Keratinocyte (primary cell): ENCODE results near the gene GPX3. TPM values are rescaled to one million over a fixed set of nuclear protein-coding genes. Genes with fewer than 3 reads are reported as not detected.

ENCODE experiments used
- DNase-seq: peaks from one replicate; pipeline ENCODE4 v3.0.0-alpha.2; 2011; ENCODE audit warnings: low read depth, missing footprints, low spot score
- FAIRE-seq: peaks from 2 replicates; lab custom pipeline; 2011; peaks lifted over from hg19 to GRCh38; lab: Jason Lieb, UNC
- H2AFZ ChIP-seq: 2 replicates; pipeline ENCODE4 v1.6.0; 2012; ENCODE audit warnings: low read length, control low read depth, inconsistent platforms; ENCODE audit not compliant: control insufficient read depth
- H3K27ac ChIP-seq: 2 replicates; pipeline ENCODE4 v1.5.1; 2011; ENCODE audit warnings: low read length; ENCODE audit not compliant: control insufficient read depth, insufficient read depth
- H3K27me3 ChIP-seq: 3 replicates; pipeline ENCODE4 v1.6.0; 2011; ENCODE audit warnings: low read length; ENCODE audit not compliant: control insufficient read depth, insufficient read depth; ENCODE audit errors: extremely low read depth
- H3K36me3 ChIP-seq, 2 experiments: 2 replicates in 1 of 2; 3 replicates in 1 of 2; pipeline ENCODE4 v1.5.1; 2011; ENCODE audit warnings: low read length in 2 of 2, mild to moderate bottlenecking in 1 of 2; ENCODE audit not compliant: control insufficient read depth in 2 of 2, insufficient read depth in 2 of 2; ENCODE audit errors: extremely low read depth in 1 of 2
- H3K4me1 ChIP-seq: 3 replicates; pipeline ENCODE4 v1.5.1; 2011; ENCODE audit warnings: low read length; ENCODE audit not compliant: control insufficient read depth, insufficient read depth; ENCODE audit errors: extremely low read depth
- H3K4me2 ChIP-seq: 3 replicates; pipeline ENCODE4 v1.6.0; 2011; ENCODE audit warnings: low read depth, low read length; ENCODE audit not compliant: control insufficient read depth, insufficient read depth; ENCODE audit errors: extremely low read depth
- H3K4me3 ChIP-seq, 3 experiments: fragments of 200-600 bp in 1 of 3; sonication (generic) in 1 of 3; 2 replicates in 2 of 3; 3 replicates in 1 of 3; pipeline ENCODE4 v1.5.1; 2011 to 2016; ENCODE audit warnings: low read length in 3 of 3, mild to moderate bottlenecking in 3 of 3, control low read depth in 2 of 3, inconsistent platforms in 1 of 3, low read depth in 1 of 3, mixed read lengths in 1 of 3, mixed run types in 1 of 3, moderate library complexity in 1 of 3; ENCODE audit not compliant: control insufficient read depth in 2 of 3, insufficient read depth in 2 of 3; ENCODE audit errors: extremely low read depth in 1 of 3
- H3K79me2 ChIP-seq: 2 replicates; pipeline ENCODE4 v1.6.0; 2012; ENCODE audit warnings: low read length; ENCODE audit not compliant: control insufficient read depth, insufficient read depth
- H3K9ac ChIP-seq: 3 replicates; pipeline ENCODE4 v1.6.0; 2011; ENCODE audit warnings: low read length; ENCODE audit not compliant: control insufficient read depth, insufficient read depth; ENCODE audit errors: extremely low read depth
- H3K9me1 ChIP-seq: 3 replicates; pipeline ENCODE4 v1.6.0; 2011; ENCODE audit warnings: low read length; ENCODE audit not compliant: control insufficient read depth, insufficient read depth; ENCODE audit errors: extremely low read depth
- H3K9me3 ChIP-seq: 2 replicates; pipeline ENCODE4 v1.5.1; 2012; ENCODE audit warnings: low read depth, low read length; ENCODE audit not compliant: control insufficient read depth
- H4K20me1 ChIP-seq: 3 replicates; pipeline ENCODE4 v1.6.0; 2011; ENCODE audit warnings: low read length; ENCODE audit not compliant: control insufficient read depth, insufficient read depth; ENCODE audit errors: extremely low read depth
- EZH2 ChIP-seq: IDR thresholded peaks from one replicate; pipeline ENCODE4 v1.6.1; 2012; ENCODE audit warnings: inconsistent platforms, mild to moderate bottlenecking, low read length, moderate library complexity
- dilution Hi-C: fragments of 300-500 bp; cut with MboI; formaldehyde crosslinking; loops from one replicate; pipeline ENCODE4 v1.7.0; 2020; ENCODE audit warnings: low sequenced_read_pairs; ENCODE audit not compliant: extremely low pct_ligation_motif_present
- polyA plus RNA-seq, 5 experiments: library from polyadenylated mRNA; depleted of rRNA in 3 of 5; stranded (reverse) in 3 of 5; stranded (forward) in 1 of 5; unstranded in 1 of 5; fragments of >200 nt; gene quantifications; 1 replicate in 1 of 5; 2 replicates in 3 of 5; 3 replicates in 1 of 5; pipeline versions ENCODE4 v1.2.1 to v1.2.3, GENCODE V29; 2011 to 2012; ENCODE audit warnings: missing spikeins in 2 of 5, low read depth in 1 of 5, low replicate concordance in 1 of 5
- TF ChIP-seq, protein P1 (sequence below), 3 experiments: IDR thresholded peaks in 1 of 3; conservative IDR thresholded peaks in 1 of 3; optimal IDR thresholded peaks in 1 of 3; 2 replicates in 2 of 3; 3 replicates in 1 of 3; pipeline versions ENCODE3 to v1.5.1; 2011; ENCODE audit warnings: low read length in 3 of 3, mild to moderate bottlenecking in 3 of 3, moderate library complexity in 2 of 3, control low read depth in 1 of 3, inconsistent platforms in 1 of 3; ENCODE audit not compliant: insufficient read depth in 2 of 3; ENCODE audit errors: extremely low read depth in 1 of 3

Gene GPX3
- polyA plus RNA-seq, 1 donor (not counting 4 experiments of a cell fraction or from before 2014, with no cell fraction given), result 120 TPM

GRCh38 chr5:151005950-151006576 lies 14.3 kb upstream of the GPX3 start:
- Histone ChIP-seq H3K79me2 (no peaks in the 10 kb centered on the region), H3K4me1 (no peaks in the 10 kb centered on the region), H3K4me2 (no peak overlapping the region), H3K4me3 (no peak overlapping the region), H3K9me3 (no peaks in the 10 kb centered on the region), H3K27ac (no peak overlapping the region), H4K20me1 (no peaks in the 10 kb centered on the region), H3K27me3 (no peaks in the 10 kb centered on the region), H3K9ac (no peak overlapping the region), H3K9me1 (no peaks in the 10 kb centered on the region), H2AFZ (no peak overlapping the region), H3K36me3 (no peaks in the 10 kb centered on the region)
- dilution Hi-C loops, result no loop called here
- FAIRE-seq (no peak), DNase-seq (no peak)
- TF ChIP-seq EZH2, result no peak
- TF ChIP-seq, protein P1, sequence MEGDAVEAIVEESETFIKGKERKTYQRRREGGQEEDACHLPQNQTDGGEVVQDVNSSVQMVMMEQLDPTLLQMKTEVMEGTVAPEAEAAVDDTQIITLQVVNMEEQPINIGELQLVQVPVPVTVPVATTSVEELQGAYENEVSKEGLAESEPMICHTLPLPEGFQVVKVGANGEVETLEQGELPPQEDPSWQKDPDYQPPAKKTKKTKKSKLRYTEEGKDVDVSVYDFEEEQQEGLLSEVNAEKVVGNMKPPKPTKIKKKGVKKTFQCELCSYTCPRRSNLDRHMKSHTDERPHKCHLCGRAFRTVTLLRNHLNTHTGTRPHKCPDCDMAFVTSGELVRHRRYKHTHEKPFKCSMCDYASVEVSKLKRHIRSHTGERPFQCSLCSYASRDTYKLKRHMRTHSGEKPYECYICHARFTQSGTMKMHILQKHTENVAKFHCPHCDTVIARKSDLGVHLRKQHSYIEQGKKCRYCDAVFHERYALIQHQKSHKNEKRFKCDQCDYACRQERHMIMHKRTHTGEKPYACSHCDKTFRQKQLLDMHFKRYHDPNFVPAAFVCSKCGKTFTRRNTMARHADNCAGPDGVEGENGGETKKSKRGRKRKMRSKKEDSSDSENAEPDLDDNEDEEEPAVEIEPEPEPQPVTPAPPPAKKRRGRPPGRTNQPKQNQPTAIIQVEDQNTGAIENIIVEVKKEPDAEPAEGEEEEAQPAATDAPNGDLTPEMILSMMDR (optimal IDR thresholded peaks at IDR 0.05 in 1 of 3, IDR thresholded peaks at IDR 0.05 in 1 of 3, conservative IDR thresholded peaks at IDR 0.05 in 1 of 3; ENCODE audit: extremely low read depth in 1 of 3, insufficient read depth in 2 of 3, low read length in 3 of 3), result no peak

DNA sequence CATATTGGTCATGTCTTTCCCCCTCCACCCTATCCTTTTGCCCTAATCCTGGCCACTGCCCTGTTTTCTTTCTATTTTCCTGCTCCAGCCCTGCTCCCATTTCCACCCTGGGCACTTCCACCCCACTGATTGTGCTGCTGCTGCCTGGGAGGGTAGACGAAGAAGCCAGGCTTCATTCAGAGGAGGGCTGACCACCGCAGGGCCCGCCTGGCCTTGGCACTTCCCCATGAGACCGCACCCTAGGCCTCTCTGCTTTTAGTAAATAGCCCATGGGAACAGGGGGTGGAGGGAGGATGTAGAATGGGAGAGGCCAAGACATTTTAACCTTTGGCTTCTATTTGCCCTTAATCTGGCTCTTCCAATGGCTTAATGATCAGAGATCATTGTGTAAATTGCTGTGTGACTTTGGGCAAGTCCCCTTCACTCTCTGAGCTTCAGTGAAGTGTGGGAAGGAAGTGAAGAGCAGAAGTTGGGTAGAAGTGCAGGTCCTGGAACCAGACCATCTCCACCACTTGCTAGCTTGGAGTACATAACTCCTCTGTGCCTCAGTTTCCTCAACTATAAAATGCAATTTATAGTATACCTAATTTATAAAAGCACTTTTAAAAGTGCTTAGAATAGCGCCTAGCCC lies 13.6 kb upstream of the GPX3 start:
- Histone ChIP-seq H3K9me1 (no peaks in the 10 kb centered on the region), H3K79me2 (no peaks in the 10 kb centered on the region), H3K4me1 (no peaks in the 10 kb centered on the region), H3K36me3 (no peaks in the 10 kb centered on the region), H3K9ac (no peak overlapping the region), H2AFZ (no peak overlapping the region), H3K4me3 (no peak overlapping the region), H4K20me1 (no peaks in the 10 kb centered on the region), H3K27me3 (no peaks in the 10 kb centered on the region), H3K4me2 (no peak overlapping the region), H3K9me3 (no peaks in the 10 kb centered on the region), H3K27ac (no peak overlapping the region)
- FAIRE-seq (no peak), DNase-seq (no peak)
- TF ChIP-seq, protein P1 (optimal IDR thresholded peaks at IDR 0.05 in 1 of 3, IDR thresholded peaks at IDR 0.05 in 1 of 3, conservative IDR thresholded peaks at IDR 0.05 in 1 of 3; ENCODE audit: extremely low read depth in 1 of 3, insufficient read depth in 2 of 3, low read length in 3 of 3), result no peak
- no peak for TF ChIP-seq EZH2
- dilution Hi-C loops, result no loop called here
